Inflammatory macrophage (primary cell): ENCODE results near the gene PERM1.
"Not testable (repeated sequence)": the region's sequence is repeated elsewhere in the genome, so short reads cannot be mapped to it uniquely, and the experiment has no call there.

ENCODE experiments used
- DNase-seq, 2 donors: peaks; one replicate each; pipeline ENCODE4 v3.0.0-alpha.2; 2020 to 2022
- total RNA-seq, 18 experiments: gene quantifications; one replicate each; lab custom pipeline; 2026; ENCODE audit warnings: mixed read lengths in 6 of 18, inconsistent platforms in 2 of 18; lab: John Stamatoyannopoulos, UW

Gene PERM1
- total RNA-seq: 0 to 0.16 (median 0) reads per million in 18 experiments

- no peak for DNase-seq
Measured at GRCh38 chr1:981955-982558, at the start of gene PERM1. TSS of gene PERM1 (minus strand) at chr1:982093. CDS start at chr1:981029, 1,064 bp downstream.

- DNase-seq: not testable (repeated sequence)
Measured at GRCh38 chr1:1030867-1031658, 49.2 kb upstream of the PERM1 start.

GRCh38 chr1:1027791-1028190 lies 45.9 kb upstream of the PERM1 start:
- DNase-seq: no peak

GRCh38 chr1:1026599-1027413 lies 44.9 kb upstream of the PERM1 start:
- DNase-seq: no peak

DNA sequence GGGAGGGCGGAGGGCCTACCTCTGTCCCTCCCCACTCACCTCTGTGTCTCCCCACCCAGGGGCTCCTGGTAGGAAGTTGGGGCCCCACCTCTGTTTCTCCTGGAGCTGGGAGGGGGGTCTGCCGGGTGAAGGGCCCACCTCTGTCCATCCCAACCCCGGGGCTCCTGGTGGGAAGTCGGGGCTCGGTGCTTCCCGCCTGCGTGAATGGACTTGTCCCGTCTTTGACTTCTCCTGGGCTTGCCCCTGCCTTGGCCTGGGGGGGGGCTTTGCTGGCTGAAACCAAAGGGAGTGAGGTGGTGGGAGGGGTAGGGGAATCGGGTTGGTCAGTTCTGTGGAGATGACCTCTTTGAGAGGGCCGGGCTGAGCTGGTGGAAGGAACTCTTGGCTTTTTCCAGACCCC lies 43.8 kb upstream of the PERM1 start:
- no peak for DNase-seq

DNA sequence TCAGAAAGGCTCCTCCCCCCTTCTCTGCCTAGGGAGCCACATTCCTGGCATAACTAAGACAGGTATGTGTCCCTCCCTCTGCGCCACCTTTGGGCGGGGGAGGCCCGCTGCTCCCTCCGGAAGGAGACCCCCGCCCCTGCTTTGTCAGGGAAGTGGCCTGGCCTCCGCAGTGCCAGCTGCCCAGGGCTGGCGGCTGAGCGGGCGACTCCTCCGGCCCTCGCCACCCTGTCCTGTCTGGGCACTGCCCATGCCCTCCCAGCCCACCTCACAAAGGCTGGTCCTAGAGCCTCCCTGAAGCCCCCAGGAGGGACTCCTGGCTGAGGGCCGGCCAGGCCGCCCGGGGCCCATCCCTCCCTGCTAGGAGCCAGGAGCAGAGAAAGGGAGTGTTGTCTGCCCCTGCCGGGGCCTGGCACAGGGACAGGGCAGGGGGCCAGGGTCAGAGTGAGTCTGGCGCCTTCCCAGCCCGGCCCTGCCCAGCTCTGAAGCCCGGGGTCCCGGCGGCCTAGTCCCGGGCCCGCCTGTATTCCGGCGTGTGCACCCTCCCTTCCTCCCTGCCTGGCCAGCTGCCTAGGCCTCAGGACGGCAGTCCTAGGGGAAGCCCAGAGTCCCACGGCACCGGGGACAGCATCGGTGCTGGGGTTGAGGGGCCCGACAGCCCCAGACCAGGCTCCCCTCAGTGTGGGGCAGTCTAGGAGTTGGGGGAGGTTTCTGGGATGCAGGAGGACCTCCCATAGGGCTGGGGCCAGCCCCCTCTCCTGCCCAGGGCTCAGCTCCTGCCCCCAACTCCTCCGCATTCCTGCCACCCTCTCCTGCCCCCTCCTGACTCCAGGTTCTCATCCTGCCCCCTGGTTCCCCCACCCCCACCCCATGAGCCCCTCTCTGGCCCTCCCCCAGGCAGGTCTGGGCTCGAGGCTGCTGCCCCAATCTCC lies 43.1 kb upstream of the PERM1 start:
- no peak for DNase-seq

DNA sequence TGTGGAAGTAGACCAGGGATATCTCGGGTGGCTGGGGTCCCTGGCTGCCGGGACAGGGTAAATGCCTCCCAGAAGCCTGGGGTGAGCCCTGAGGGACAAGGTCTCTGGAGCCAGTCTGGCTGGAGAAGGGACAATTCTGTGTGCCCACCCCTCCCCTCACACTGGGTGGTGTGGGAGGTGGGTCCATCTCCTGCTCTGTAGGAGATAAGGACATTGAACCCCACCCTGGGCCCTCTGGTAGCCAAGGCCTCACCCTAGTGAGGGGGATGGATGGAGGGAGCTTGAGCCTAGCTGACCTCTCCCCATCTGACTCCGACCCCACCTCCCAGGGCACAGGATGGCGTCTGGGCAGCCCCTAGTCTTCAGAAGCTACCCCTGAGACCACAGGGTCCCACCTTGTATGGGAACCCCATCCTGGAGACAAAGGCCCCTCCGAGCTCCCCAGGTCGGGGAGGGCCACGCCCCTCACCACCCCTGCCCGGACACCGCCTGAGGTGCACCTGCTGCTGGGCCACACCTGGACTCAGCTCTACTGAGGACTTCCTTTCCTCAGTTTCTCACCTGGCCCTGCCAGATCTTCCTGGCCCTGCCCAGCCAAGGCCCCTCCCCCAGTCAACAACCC lies 42.4 kb upstream of the PERM1 start:
- DNase-seq: no peak

- no peak for DNase-seq
Measured at GRCh38 chr1:1023700-1024099, 41.8 kb upstream of the PERM1 start.

GRCh38 chr1:1022302-1023009 lies 40.6 kb upstream of the PERM1 start:
- no peak for DNase-seq

GRCh38 chr1:1021920-1022259 lies 40.0 kb upstream of the PERM1 start:
- DNase-seq: no peak

GRCh38 chr1:1021010-1021919 lies 39.4 kb upstream of the PERM1 start:
- DNase-seq: peak; percentile 20 to 49

DNA sequence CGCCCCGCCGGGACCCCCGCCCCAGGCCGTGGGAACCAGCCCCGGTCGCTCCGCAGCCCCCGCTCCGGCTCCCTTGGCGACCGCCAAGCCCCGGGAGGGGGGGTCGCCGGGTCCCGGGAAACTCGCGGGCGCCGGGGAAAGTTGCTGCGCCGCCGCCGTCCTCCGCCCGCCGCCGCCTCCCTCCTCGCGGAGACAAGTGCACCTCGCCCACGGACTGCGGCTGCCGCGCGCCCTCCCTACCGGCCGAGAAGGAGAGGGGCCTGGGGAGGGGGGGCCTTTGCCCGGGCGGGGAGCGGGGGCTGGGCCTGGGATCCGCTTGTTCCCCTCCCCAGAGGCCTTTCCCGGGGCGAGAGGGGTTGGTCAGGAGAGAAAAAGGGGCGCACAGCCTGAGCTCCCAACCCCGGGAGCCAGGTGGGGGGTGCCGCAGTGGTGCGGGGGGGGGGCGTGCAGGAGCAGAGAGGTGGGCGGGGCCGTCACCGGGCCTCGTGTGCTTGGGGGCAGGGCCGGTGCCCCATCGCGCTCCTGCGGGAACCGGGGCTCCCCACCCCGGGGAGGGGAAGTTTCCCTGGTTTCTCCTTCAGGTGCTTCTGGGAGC lies 38.6 kb upstream of the PERM1 start:
- no peak for DNase-seq

- DNase-seq: peak in 1 of 2 donors; percentile 44
Measured at GRCh38 chr1:1020000-1020404, 38.1 kb upstream of the PERM1 start, which contains the start of gene AGRN. TSS of gene AGRN (plus strand) at chr1:1020120. CDS start at chr1:1020173, 53 bp downstream.

GRCh38 chr1:1019122-1019999 lies 37.5 kb upstream of the PERM1 start:
- peak; percentile 76 to 90 for DNase-seq

- not testable (repeated sequence) for DNase-seq
Measured at GRCh38 chr1:1018321-1018685, 36.4 kb upstream of the PERM1 start.

GRCh38 chr1:1017397-1018320 lies 35.8 kb upstream of the PERM1 start:
- DNase-seq: not testable (repeated sequence)
